ENCODE measurements around the gene TRIM56.

- TF ChIP-seq, protein P1, sequence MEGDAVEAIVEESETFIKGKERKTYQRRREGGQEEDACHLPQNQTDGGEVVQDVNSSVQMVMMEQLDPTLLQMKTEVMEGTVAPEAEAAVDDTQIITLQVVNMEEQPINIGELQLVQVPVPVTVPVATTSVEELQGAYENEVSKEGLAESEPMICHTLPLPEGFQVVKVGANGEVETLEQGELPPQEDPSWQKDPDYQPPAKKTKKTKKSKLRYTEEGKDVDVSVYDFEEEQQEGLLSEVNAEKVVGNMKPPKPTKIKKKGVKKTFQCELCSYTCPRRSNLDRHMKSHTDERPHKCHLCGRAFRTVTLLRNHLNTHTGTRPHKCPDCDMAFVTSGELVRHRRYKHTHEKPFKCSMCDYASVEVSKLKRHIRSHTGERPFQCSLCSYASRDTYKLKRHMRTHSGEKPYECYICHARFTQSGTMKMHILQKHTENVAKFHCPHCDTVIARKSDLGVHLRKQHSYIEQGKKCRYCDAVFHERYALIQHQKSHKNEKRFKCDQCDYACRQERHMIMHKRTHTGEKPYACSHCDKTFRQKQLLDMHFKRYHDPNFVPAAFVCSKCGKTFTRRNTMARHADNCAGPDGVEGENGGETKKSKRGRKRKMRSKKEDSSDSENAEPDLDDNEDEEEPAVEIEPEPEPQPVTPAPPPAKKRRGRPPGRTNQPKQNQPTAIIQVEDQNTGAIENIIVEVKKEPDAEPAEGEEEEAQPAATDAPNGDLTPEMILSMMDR (IDR thresholded peaks at IDR 0.05): peak; percentile 77 to 98 (median 84)
- TF ChIP-seq POLR2A (IDR thresholded peaks at IDR 0.05): peak in 1 of 2 donors; percentile 25
Measured at GRCh38 chr7:101138213-101138870, 53.1 kb downstream of the TRIM56 start.

All from adrenal gland (tissue), 5 donors.